Kidney glomerular epithelial cell (primary cell): ENCODE data around the gene CLIC1.

Source experiments
- DNase-seq: peaks from one replicate; lab custom pipeline; 2025; lab: John Stamatoyannopoulos, UW

CLIC1 gene

GRCh38 chr6:31701666-31702404 lies 34.5 kb downstream of the CLIC1 start:
- no peak for DNase-seq

DNA sequence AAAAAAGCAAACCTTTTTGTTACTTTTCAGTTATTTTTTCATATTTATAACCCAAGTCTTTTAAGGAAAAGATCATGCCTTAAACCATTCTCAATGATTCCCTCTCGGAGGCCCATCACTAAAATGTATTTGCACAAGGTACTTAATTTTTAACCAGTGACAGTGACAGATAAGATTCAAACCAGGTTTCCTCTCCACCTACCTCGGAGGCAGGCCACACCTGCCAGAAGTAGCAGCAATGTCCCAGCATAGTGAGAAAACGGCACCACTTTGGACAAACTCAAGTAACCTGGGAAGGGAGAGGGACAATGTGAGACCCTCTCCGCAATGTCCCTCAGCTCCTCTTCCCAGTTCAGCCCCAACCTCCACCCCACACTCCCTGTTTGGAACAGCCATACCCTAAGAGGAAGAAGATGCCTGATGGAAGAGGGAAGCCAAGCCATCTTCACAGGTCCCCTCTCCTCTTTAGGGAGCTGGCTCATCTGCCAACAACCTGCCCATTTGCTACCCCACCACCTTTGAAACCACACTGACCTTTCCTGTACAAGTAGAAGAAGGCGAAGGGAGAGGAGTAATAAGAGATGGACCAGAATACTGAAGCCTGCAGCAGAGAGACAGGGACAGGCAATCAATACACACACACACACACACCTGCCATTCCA lies 35.5 kb downstream of the CLIC1 start:
- DNase-seq = no peak

DNA sequence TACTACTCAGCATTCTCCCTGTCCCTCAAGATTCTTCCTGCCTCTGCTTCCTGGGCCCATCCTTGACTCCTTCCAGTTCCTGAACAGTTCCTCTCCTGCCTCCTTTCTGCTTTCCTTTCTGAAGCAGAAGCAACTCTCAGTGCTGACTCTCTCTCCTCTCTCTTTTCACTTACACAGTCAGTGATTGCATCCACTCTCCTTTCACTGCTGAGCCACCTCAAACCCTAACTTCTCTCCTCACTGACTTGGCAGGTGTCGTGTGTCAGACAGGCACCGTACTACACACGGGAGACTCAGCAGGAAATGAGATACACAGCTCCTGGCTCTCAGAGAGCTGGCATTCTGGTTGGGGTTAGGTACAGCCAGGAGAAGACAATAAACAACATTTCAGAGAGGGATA lies 38.8 kb downstream of the CLIC1 start:
- DNase-seq = no peak

GRCh38 chr6:31693535-31693934 lies 42.8 kb downstream of the CLIC1 start:
- DNase-seq = no peak

GRCh38 chr6:31692886-31693285 lies 43.4 kb downstream of the CLIC1 start:
- DNase-seq = no peak

GRCh38 chr6:31692353-31692752 lies 44.0 kb downstream of the CLIC1 start:
- no peak for DNase-seq

- DNase-seq = no peak
These were observed 44.7 kb downstream of the CLIC1 start for GRCh38 chr6:31691564-31692108.

- no peak for DNase-seq
These were observed 45.3 kb downstream of the CLIC1 start for GRCh38 chr6:31691078-31691463.

GRCh38 chr6:31690231-31691077 lies 45.9 kb downstream of the CLIC1 start:
- peak; percentile 82 for DNase-seq

DNA sequence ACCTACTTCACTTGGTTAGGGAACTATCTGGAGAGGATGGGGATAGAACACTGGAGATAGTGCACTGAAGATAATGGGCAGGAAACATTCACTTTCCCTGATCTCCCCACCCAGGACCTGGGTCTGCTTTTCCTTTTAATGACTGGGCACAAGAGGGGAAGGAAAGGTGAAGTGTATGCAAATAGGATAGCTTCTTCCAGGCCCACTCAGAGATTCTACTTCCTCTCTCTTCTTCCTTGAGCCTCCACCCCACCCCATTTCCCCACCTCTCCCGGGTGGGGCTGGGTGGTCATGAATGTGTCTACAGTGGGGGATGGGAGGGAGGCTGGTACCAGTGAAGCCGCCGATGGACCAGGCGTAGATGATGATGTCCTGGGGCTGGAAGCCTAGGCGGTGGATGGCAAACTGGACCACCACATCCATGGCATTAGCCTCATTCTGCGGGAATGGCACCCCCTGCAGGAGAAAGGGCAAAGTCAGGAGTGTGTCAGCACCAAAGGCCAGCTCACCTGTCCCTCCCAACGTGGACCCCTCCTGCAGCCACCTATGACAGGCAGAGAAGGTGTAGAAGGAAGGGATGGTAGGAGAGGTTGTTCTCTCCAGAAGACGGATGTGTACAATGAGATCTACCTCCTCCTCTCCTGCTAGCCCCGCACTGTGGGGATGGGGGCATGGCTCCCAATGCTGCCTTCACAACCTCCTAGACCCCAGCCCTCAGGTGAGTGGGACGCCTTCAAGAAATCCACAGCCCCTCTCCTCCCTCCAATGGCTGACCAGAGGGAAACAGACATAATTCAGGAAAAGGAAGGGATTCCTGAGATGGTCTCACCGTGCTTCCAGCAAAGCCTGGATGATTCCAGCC lies 46.9 kb downstream of the CLIC1 start:
- DNase-seq = no peak

- DNase-seq = no peak
These were observed 48.3 kb downstream of the CLIC1 start for GRCh38 chr6:31687860-31688693.

DNA sequence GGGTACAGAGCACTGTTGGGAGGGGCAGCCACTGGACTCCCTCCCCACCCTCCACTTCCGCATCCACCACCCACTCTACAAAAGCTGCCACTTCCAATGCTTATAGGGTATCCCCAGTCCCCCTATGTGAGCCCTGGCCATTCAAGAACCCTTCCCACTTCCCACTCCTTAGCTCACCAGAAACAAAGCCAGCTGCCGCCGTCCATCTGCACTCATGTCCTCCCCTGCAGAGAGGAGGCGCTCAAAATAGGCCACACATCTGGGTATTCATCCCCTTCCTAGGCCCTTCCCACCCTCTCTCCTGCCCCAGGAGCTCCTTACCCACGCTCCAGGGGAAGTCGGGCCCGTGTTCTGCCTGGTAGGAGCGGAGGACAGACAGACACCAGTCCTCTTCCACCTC lies 49.0 kb downstream of the CLIC1 start:
- no peak for DNase-seq

GRCh38 chr6:31686483-31686882 lies 49.8 kb downstream of the CLIC1 start:
- no peak for DNase-seq

DNA sequence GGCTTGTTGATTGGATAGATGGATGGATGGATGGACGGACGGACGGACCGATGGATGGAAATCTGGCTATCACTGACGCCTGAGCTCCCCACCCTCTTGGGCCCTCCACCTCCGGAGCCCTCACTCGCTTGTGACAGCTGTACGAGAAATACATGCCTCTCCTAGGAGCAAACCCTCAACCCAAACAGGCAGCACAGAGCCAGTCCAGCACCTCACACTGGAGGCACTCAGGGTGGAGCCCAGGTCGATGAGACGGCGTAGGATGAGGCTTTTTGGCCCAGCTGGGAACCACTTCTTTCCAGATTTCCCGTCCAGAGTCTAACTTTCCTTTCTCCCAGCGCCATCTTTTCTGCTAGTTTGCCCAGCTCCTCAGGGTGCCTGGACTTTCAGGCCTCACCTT lies 52.7 kb downstream of the CLIC1 start:
- no peak for DNase-seq

DNA sequence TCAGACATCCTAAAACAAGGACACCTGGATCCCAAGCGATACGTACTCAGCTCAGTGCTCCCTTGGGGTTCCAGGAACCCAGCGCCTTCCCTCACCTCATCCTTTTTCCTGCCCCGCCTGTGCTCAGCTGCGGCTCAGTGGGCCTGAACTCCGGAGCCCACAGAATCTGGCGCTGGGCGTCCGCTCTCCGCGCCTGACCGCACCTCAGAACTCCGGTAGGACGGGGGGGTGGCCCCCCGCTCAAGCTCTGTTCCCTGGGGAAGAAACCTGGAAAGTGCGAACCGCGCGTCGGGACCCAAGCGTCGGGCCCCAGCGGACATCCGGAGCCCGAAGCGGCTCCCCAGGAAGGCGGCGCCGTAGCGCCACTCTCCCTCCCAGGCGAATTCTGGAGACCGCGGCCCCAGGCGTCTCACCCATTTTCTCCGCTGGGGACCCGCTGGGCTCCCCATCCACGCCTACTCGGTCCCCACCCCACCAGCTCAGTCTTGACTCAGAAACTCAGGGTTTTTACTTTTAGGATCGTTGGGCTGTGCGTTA lies 55.1 kb downstream of the CLIC1 start:
- peak; percentile 56 for DNase-seq
